Measurements from ENCODE around the gene CXCR2. TPM values are rescaled to one million over a fixed set of nuclear protein-coding genes. Genes with fewer than 3 reads are reported as not detected.

Gene CXCR2
- total and polyA plus RNA-seq, 2 of the 8 experiments (the other 6 are each of a cell fraction or from before 2014, with no cell fraction given): 1.4 to 1.6 TPM

DNA sequence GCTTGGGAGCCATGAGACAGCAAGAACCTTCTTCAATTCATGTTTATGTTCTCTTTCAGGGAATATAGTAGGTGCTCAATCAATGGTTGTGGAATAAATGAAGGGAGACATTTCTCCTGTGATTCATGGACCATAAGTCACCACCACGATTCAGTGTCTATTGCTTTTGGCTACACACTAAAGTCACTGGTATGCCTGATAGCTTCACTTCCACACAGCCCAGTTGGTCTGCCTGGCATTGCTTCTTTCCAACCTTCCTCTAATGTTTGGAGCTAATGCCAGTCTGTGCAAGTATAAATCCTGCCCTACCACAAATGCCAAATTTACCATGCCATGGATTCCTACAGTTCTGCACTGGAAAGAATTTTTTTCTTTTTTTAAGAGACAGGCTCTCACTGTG is 42.2 kb downstream of the CXCR2 start (continued):
- TF ChIP-seq USF2 (IDR thresholded peaks at IDR 0.05; ENCODE audit: low read length): no peak
